ENCODE data around the gene CALN1.

GRCh38 chr7:72092769-72093168, 319.4 kb downstream of the CALN1 start:
- TF ChIP-seq, protein P1, sequence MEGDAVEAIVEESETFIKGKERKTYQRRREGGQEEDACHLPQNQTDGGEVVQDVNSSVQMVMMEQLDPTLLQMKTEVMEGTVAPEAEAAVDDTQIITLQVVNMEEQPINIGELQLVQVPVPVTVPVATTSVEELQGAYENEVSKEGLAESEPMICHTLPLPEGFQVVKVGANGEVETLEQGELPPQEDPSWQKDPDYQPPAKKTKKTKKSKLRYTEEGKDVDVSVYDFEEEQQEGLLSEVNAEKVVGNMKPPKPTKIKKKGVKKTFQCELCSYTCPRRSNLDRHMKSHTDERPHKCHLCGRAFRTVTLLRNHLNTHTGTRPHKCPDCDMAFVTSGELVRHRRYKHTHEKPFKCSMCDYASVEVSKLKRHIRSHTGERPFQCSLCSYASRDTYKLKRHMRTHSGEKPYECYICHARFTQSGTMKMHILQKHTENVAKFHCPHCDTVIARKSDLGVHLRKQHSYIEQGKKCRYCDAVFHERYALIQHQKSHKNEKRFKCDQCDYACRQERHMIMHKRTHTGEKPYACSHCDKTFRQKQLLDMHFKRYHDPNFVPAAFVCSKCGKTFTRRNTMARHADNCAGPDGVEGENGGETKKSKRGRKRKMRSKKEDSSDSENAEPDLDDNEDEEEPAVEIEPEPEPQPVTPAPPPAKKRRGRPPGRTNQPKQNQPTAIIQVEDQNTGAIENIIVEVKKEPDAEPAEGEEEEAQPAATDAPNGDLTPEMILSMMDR (IDR thresholded peaks at IDR 0.05; ENCODE audit: insufficient read depth, low read depth, low read length): no peak
- no peak for TF ChIP-seq EZH2 (IDR thresholded peaks at IDR 0.05; ENCODE audit: insufficient read depth, low read length)

Data from astrocyte (in vitro differentiated cells and primary cell).